Caco-2 (cell line): ENCODE data around the gene ZNF414. TPM values are rescaled to one million over a fixed set of nuclear protein-coding genes. Genes with fewer than 3 reads are reported as not detected.

Source experiments
- BruUV-seq: library from RNA; stranded (reverse); fragments of 400-500 nt; replicated peaks from 2 replicates; lab custom pipeline; 2021; lab: Mats Ljungman, UMichigan
- CTCF ChIA-PET: fragments of 300-600 bp; sonication (Branson Sonifier 250); formaldehyde crosslinking; loops from one replicate; lab custom pipeline; 2022; ENCODE audit warnings: antibody characterized with exemption; lab: Charles Lee
- POLR2A ChIA-PET: fragments of 300-600 bp; sonication (Branson Sonifier 250); formaldehyde crosslinking; loops from one replicate; lab custom pipeline; 2022; ENCODE audit warnings: antibody characterized with exemption; lab: Charles Lee
- DNase-seq, 2 experiments: peaks; one replicate each; pipeline versions ENCODE4 v3.0.0 to v3.0.0-alpha.2; 2020 to 2022
- H3K27me3 ChIP-seq: replicated peaks from 2 replicates; pipeline ENCODE4 v1.6.0; 2011; ENCODE audit warnings: low read length; ENCODE audit not compliant: control insufficient read depth, insufficient read depth
- H3K36me3 ChIP-seq: 2 replicates; pipeline ENCODE4 v1.5.1; 2011; ENCODE audit warnings: low read length; ENCODE audit not compliant: control insufficient read depth, insufficient read depth
- H3K4me1 ChIP-seq: fragments of 250-450 bp; sonication (Bioruptor Pico); 2 replicates; pipeline ENCODE4 v1.5.1; 2020; ENCODE audit warnings: mild to moderate bottlenecking
- H3K4me3 ChIP-seq: 2 replicates; pipeline ENCODE4 v1.5.1; 2011; ENCODE audit warnings: low read depth, mild to moderate bottlenecking, control low read depth, low read length
- H3K9me3 ChIP-seq: fragments of 250-450 bp; sonication (Bioruptor Pico); 2 replicates; pipeline ENCODE4 v1.5.1; 2020; ENCODE audit warnings: mild to moderate bottlenecking, moderate library complexity
- H3K27ac Mint-ChIP-seq: one replicate; pipeline ENCODE4 v1.8.0; 2022; ENCODE audit warnings: mixed read lengths; ENCODE audit not compliant: unreplicated experiment
- H3K27me3 Mint-ChIP-seq: one replicate; pipeline ENCODE4 v1.8.0; 2022; ENCODE audit warnings: mixed read lengths; ENCODE audit not compliant: insufficient read depth, unreplicated experiment
- H3K36me3 Mint-ChIP-seq: one replicate; pipeline ENCODE4 v1.8.0; 2022; ENCODE audit warnings: mild to moderate bottlenecking, mixed read lengths; ENCODE audit not compliant: insufficient read depth, unreplicated experiment
- H3K4me1 Mint-ChIP-seq: one replicate; pipeline ENCODE4 v1.8.0; 2022; ENCODE audit warnings: low read depth, mixed read lengths; ENCODE audit not compliant: unreplicated experiment
- H3K4me3 Mint-ChIP-seq: one replicate; pipeline ENCODE4 v1.8.0; 2022; ENCODE audit warnings: mild to moderate bottlenecking, moderate library complexity, mixed read lengths; ENCODE audit not compliant: unreplicated experiment
- H3K9me3 Mint-ChIP-seq: one replicate; pipeline ENCODE4 v1.8.0; 2022; ENCODE audit warnings: mixed read lengths; ENCODE audit not compliant: unreplicated experiment
- CTCF ChIP-seq, 2 experiments: fragments of 200-600 bp in 1 of 2; IDR thresholded peaks; 1 replicate in 1 of 2; 2 replicates in 1 of 2; pipeline versions ENCODE4 v1.5.1 to v1.8.0; 2011 to 2022; ENCODE audit warnings: antibody characterized with exemption in 1 of 2, control low read depth in 1 of 2, inconsistent platforms in 1 of 2, low read depth in 1 of 2, low read length in 1 of 2, mild to moderate bottlenecking in 1 of 2, moderate library complexity in 1 of 2; ENCODE audit not compliant: insufficient read depth in 1 of 2, severe bottlenecking in 1 of 2, unreplicated experiment in 1 of 2
- intact Hi-C: fragments of 100-400 bp; cut with micrococcal nuclease; formaldehyde crosslinking; loops from one replicate; pipeline ENCODE4 v1.10.0; 2022; ENCODE audit not compliant: unreplicated experiment
- total RNA-seq: library from RNA; stranded (reverse); gene quantifications from 2 replicates; pipeline ENCODE4 v1.2.3, GENCODE V29; 2022

The ZNF414 gene
- total RNA-seq, 1 experiment from 2014 or later: 25.0 TPM

GRCh38 chr19:8504919-8505318 is 9.0 kb downstream of the ZNF414 start:
- Mint-ChIP-seq H3K4me3 (peak overlapping the region; percentile 91), H3K4me1 (no peaks in the 10 kb centered on the region), H3K36me3 (peaks cover 28% of the 10 kb centered on the region), H3K27ac (no peak overlapping the region), H3K9me3 (no peaks in the 10 kb centered on the region), H3K27me3 (no peaks in the 10 kb centered on the region)
- TF ChIP-seq CTCF (IDR thresholded peaks at IDR 0.05; ENCODE audit: insufficient read depth in 1 of 2, low read depth in 1 of 2, low read length in 1 of 2, severe bottlenecking in 1 of 2, unreplicated experiment in 1 of 2): no peak
- Histone ChIP-seq H3K4me3 (no peak overlapping the region; the same call in 1 of the 2 replicates), H3K27me3 (no peaks in the 10 kb centered on the region), H3K4me1 (0 out of 2 replicates have a peak, but pooled peaks cover 3% of the 10 kb centered on the region), H3K9me3 (no peaks in the 10 kb centered on the region), H3K36me3 (no peaks in the 10 kb centered on the region)
- ChIA-PET POLR2A (interaction anchor here (1.1 to 1.4 kb wide), 3 partner anchors 9 to 92 kb away, joined by 3 to 5 read pairs (median 5); partner anchors contain the start of genes HNRNPM, MARCHF2 and ZNF414), CTCF (interaction anchor here (0.7 to 2.1 kb wide), 4 partner anchors 11 to 135 kb away, joined by 3 to 19 read pairs (median 4); partner anchors contain the start of gene MARCHF2)
- no TSS peak for BruUV-seq
- intact Hi-C loops: loop anchor here (5.0 kb wide), 1 partner anchor 93 kb away; the partner anchor contains the start of gene MARCHF2
- DNase-seq: no peak

DNA sequence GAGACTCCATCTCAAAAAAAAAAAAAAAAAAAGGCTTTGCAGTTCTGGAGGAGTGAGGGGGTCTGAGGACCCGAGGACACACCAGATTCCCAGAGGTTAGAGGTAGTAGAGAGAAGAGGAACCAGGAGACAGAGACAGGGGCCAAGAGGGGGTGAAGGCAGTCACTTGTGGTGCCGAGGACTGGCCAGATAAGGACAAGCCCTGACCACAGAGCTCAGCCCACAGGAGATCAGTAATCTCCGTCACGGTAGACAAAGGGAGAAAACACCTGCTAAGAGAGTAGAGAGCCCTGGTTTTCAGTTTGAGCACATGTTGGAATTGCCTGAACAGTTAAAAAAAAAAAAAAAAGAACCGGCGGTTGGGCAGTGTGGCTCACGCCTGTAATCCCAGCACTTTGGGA is 9.8 kb downstream of the ZNF414 start:
- Histone ChIP-seq H3K9me3 (no peaks in the 10 kb centered on the region), H3K27me3 (no peaks in the 10 kb centered on the region), H3K4me1 (0 out of 2 replicates have a peak, but pooled peaks cover 3% of the 10 kb centered on the region), H3K4me3 (no peak overlapping the region), H3K36me3 (no peaks in the 10 kb centered on the region)
- peak overlapping the region; percentile 23 for H3K4me3 Mint-ChIP-seq
- intact Hi-C loops: no loop called here
- H3K9me3 Mint-ChIP-seq: no peaks in the 10 kb centered on the region
- ChIA-PET POLR2A (interaction anchor here (1.4 kb wide), 1 partner anchor 60 kb away, joined by 3 read pairs; the partner anchor contains the start of gene HNRNPM), CTCF (interaction anchor here (0.7 kb wide), 1 partner anchor 136 kb away, joined by 3 read pairs; no protein-coding TSS in a partner anchor)
- H3K4me1 Mint-ChIP-seq: no peaks in the 10 kb centered on the region
- no peak for TF ChIP-seq CTCF (IDR thresholded peaks at IDR 0.05; ENCODE audit: insufficient read depth in 1 of 2, low read depth in 1 of 2, low read length in 1 of 2, severe bottlenecking in 1 of 2, unreplicated experiment in 1 of 2)
- no peaks in the 10 kb centered on the region for H3K27me3 Mint-ChIP-seq
- H3K36me3 Mint-ChIP-seq: peaks cover 28% of the 10 kb centered on the region
- DNase-seq: no peak
- BruUV-seq: no TSS peak
- H3K27ac Mint-ChIP-seq: no peak overlapping the region

GRCh38 chr19:8503510-8503909 is 10.5 kb downstream of the ZNF414 start:
- Mint-ChIP-seq H3K4me1 (no peaks in the 10 kb centered on the region), H3K9me3 (no peaks in the 10 kb centered on the region), H3K4me3 (no peak overlapping the region), H3K36me3 (peaks cover 28% of the 10 kb centered on the region), H3K27me3 (no peaks in the 10 kb centered on the region), H3K27ac (no peak overlapping the region)
- no TSS peak for BruUV-seq
- CTCF ChIA-PET: interaction anchor here (0.7 kb wide), 1 partner anchor 90 kb away, joined by 6 read pairs; the partner anchor contains the start of gene MARCHF2
- H3K4me1 ChIP-seq: 0 out of 2 replicates have a peak, but pooled peaks cover 3% of the 10 kb centered on the region
- no peak overlapping the region for H3K4me3 ChIP-seq
- no peak for TF ChIP-seq CTCF (IDR thresholded peaks at IDR 0.05; ENCODE audit: insufficient read depth in 1 of 2, low read depth in 1 of 2, low read length in 1 of 2, severe bottlenecking in 1 of 2, unreplicated experiment in 1 of 2)
- no peaks in the 10 kb centered on the region for H3K36me3 ChIP-seq
- no peaks in the 10 kb centered on the region for H3K27me3 ChIP-seq
- DNase-seq: no peak
- intact Hi-C loops: no loop called here
- no peaks in the 10 kb centered on the region for H3K9me3 ChIP-seq
- POLR2A ChIA-PET: no interaction called here
